ENCODE results near the gene RO60. TPM values are rescaled to one million over a fixed set of nuclear protein-coding genes. Genes with fewer than 3 reads are reported as not detected.

RO60 gene
- total and polyA plus RNA-seq, 2 of the 13 experiments (the other 11 are each of a cell fraction or from before 2014, with no cell fraction given) = 20.3 to 53.7 TPM

GRCh38 chr1:193104502-193104906, 45.1 kb downstream of the RO60 start (continued):
- TF ChIP-seq KMT2B (CRISPR knock-in tag; IDR thresholded peaks at IDR 0.05) = 0 out of 2 replicates have a peak, but pooled peaks have one; percentile 23
- TF ChIP-seq ZNF180 (CRISPR knock-in tag; IDR thresholded peaks at IDR 0.05; ENCODE audit: borderline replicate concordance, low read depth) = no peak
- TF ChIP-seq HNRNPK (IDR thresholded peaks at IDR 0.05; ENCODE audit: low read depth, low read length, poor library complexity, severe bottlenecking) = no peak
- no peak; the same call in 1 of the 2 replicates for TF ChIP-seq ZNF768 (CRISPR knock-in tag; IDR thresholded peaks at IDR 0.05)
- no peak for TF ChIP-seq ZNF7 (CRISPR knock-in tag; IDR thresholded peaks at IDR 0.05)
- TF ChIP-seq PLSCR1 (CRISPR knock-in tag; IDR thresholded peaks at IDR 0.05; ENCODE audit: borderline replicate concordance) = no peak
- no peak for TF ChIP-seq ATF1 (CRISPR knock-in tag; IDR thresholded peaks at IDR 0.05)
- no peak for TF ChIP-seq ZNF619 (CRISPR knock-in tag; IDR thresholded peaks at IDR 0.05)
- TF ChIP-seq AGO1 (IDR thresholded peaks at IDR 0.05; ENCODE audit: low read depth, low read length, poor library complexity, severe bottlenecking) = no peak
- no peak for TF ChIP-seq FOXJ3 (CRISPR knock-in tag; IDR thresholded peaks at IDR 0.05; ENCODE audit: borderline replicate concordance)
- peak; percentile 12; the same call in 1 of the 2 replicates for TF ChIP-seq ZNF605 (CRISPR knock-in tag; IDR thresholded peaks at IDR 0.05)
- TF ChIP-seq ZNF446 (CRISPR knock-in tag; IDR thresholded peaks at IDR 0.05) = no peak
- no peak for TF ChIP-seq ZBTB20 (CRISPR knock-in tag; IDR thresholded peaks at IDR 0.05; ENCODE audit: borderline replicate concordance, low read depth)
- no peak for TF ChIP-seq SP4 (CRISPR knock-in tag; IDR thresholded peaks at IDR 0.05)
- no peak for TF ChIP-seq ZFX (CRISPR knock-in tag; IDR thresholded peaks at IDR 0.05; ENCODE audit: low read depth)
- 0 out of 2 replicates have a peak, but pooled peaks have one; percentile 22 for TF ChIP-seq ZMYM3 (CRISPR knock-in tag; IDR thresholded peaks at IDR 0.05)
- no peak for TF ChIP-seq ARID5B (CRISPR knock-in tag; IDR thresholded peaks at IDR 0.05)
- no peak for TF ChIP-seq ZNF816 (CRISPR knock-in tag; IDR thresholded peaks at IDR 0.05; ENCODE audit: borderline replicate concordance)
- peak; percentile 29; the same call in 1 of the 2 replicates for TF ChIP-seq UBTF (CRISPR knock-in tag; IDR thresholded peaks at IDR 0.05)

All from HepG2 (cell line).